AG09309 (cell line): Measurements from ENCODE around the gene VAMP4.

Experiments
- DNase-seq: peaks from one replicate; pipeline ENCODE4 v3.0.0-alpha.2; 2010; ENCODE audit warnings: low read depth
- H3K4me3 ChIP-seq: 2 replicates; pipeline ENCODE4 v1.5.1; 2011; ENCODE audit warnings: mild to moderate bottlenecking, low read depth, low read length, moderate library complexity; ENCODE audit not compliant: control insufficient read depth
- CTCF ChIP-seq: IDR thresholded peaks from 2 replicates; pipeline ENCODE4 v1.5.1; 2011; ENCODE audit warnings: mild to moderate bottlenecking, low read depth, low read length, inconsistent platforms; ENCODE audit not compliant: insufficient read depth, control insufficient read depth; ENCODE audit errors: missing control alignments

Gene VAMP4

DNA sequence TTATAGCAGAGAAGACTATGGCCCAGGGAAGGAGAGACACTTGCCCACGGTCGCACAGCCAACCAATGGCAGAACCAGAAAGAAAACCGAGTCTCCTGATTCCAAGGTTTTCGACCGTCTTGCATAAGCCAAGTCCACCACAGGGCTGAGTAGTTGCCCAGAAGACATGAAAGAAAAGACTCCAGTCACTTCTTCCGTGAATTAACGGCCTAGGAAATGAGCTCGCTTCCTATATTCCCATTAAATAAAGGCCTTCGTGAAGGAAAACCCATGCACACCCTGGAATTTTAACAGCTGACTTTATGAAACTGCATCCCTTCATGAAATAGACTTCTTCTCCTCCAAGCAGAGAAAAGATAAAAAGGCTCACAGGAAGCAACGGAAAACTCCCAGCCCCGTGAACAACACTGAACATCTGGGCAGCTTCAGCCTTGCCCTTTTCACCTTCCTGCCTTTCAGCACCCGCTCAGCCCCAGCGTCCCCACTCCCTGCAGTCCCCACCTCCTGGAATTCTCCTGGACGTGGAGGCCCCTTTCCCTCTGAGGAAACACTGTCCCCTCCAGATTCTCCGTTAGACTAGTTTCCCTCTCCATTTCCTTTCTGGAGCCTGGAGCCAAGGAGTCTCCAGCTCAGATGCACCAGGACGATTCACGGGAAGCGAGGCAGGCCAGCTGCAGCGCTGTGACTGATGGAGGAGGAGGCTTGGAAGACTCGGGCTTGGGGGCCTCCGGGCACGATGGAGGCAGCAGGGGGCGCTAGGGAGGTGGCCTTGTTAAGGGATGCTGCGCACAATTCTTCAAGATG is 86.7 kb downstream of the VAMP4 start:
- no peak for DNase-seq
- no peak overlapping the region for H3K4me3 ChIP-seq
- TF ChIP-seq CTCF: peak; percentile 80

DNA sequence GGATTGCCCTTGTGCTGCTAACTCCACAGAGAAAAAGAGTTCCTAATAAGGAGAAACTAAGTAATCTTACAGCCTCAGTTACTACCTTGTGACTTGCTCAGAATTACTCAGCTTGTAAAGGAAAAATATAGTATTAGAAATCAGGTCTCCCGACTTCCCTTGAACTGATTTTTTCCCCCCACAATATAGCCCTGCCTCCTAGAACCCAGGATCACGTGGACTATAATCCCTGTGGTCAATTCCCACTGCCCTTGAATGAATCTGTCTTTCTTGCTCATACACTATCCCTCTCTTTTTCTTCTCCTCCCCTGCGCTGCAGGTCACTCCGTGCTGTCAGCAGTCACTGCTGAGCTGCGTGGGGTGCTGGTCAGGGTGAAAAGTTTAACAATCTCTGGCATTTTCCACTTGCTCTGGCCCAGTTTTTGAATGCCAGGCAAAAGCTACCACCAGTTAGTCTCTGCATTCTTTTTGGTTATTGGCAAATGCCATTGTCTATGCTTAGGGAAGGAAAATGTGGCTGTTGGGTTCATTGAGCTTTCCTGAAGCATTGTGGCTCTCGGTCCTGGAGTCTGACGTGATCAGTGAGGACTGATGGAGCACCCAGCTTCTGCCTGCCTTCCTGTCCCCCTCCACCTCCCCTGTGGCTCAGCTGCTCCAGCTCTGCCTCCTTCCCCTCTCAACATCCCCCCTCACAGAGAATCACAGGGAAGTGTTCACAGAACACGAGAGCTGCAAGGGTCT is 87.5 kb downstream of the VAMP4 start:
- no peak overlapping the region for H3K4me3 ChIP-seq
- TF ChIP-seq CTCF: no peak
- no peak for DNase-seq

DNA sequence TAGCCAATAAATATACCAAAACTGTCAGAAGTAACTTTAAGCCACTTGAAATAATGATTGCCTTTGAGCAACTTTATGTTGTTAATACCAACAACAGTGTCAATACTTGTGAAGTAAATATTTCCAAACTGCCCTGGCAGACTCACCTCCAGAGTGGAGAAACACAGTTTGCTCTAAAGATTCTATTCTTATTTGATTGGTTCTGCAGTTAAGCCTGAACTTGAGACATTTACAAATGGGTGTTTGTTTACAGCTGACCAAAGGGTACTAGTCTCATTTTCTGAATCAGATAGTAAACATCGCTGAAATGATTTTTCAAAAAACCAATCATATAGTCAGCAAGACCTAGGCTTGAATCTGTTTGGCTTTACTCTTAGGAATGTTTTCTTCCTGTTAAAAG is 88.1 kb downstream of the VAMP4 start:
- TF ChIP-seq CTCF: no peak
- DNase-seq: no peak
- H3K4me3 ChIP-seq: no peak overlapping the region

DNA sequence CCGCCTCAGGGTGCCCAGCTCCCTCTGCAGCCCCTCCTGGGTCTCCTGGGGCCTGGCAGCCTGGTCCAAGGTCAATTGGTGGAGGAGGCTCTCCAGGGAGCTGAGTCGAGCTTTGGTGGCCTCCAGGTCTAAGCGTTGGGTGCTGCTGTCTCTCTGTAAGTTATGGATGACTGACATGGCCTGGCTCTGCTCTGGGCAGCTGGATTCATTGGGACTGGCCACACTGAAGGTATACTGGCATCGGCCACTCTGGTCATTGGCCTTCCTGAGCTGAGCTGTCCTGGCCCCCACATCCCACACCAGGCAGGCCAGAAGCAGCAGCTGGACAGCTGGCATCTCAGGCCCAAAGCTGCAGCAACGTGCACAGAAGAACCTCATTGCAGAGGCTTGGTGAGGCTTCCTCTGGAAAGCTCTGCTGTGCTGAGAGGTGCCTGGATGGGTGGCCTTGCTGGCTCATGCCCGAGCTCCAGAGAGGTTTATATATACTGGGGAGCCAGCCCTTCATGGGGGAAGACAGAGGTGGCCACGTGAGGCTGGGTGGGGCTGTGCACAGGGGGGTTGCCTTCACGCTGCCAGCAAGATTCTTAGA is 89.5 kb downstream of the VAMP4 start, which contains the start of gene MYOC:
Gene MYOC, minus strand, starts transcription at position 455 of the 589 bp plus-strand sequence. Its CDS starts 77 bp downstream, at position 378.
- DNase-seq: no peak
- TF ChIP-seq CTCF: no peak
- no peak within 1 kb of the TSS for H3K4me3 ChIP-seq
